ENCODE results near the gene BANF2. TPM values are rescaled to one million over a fixed set of nuclear protein-coding genes. Genes with fewer than 3 reads are reported as not detected.

Gene BANF2
- total and polyA plus RNA-seq, 10 of the 15 experiments (the other 5 are each of a cell fraction or from before 2014, with no cell fraction given) = not detected

GRCh38 chr20:17766226-17766625 is 66.5 kb downstream of the BANF2 start (continued):
- TF ChIP-seq PRDM15 (CRISPR knock-in tag; IDR thresholded peaks at IDR 0.05) = no peak
- no peak for TF ChIP-seq LARP7 (IDR thresholded peaks at IDR 0.05)
- TF ChIP-seq NKRF (conservative IDR thresholded peaks at IDR 0.05) = no peak
- TF ChIP-seq SIX5 (IDR thresholded peaks at IDR 0.05; ENCODE audit: low read depth, low read length, severe bottlenecking) = no peak
- no peak for TF ChIP-seq EZH2 (IDR thresholded peaks at IDR 0.05; ENCODE audit: borderline replicate concordance, control insufficient read depth, low read depth, low read length)

- no peaks in the 10 kb centered on the region for H3K27me3 ChIP-seq (replicated peaks in 1 of 2; ENCODE audit: control insufficient read depth in 2 of 2, insufficient read depth in 2 of 2, low read length in 1 of 2)
- no peaks in the 10 kb centered on the region for H3K9me3 ChIP-seq (replicated peaks; ENCODE audit: control insufficient read depth, insufficient read depth, low read length)
- ChIA-PET SMC1A (ENCODE audit: uncharacterized antibody, unreplicated experiment) (no interaction called here), CTCF (interaction anchor here (1.3 kb wide), 1 partner anchor 130 kb away, joined by 5 read pairs; no protein-coding TSS in a partner anchor), RAD21 (ENCODE audit: unreplicated experiment) (no interaction called here), POLR2A (no interaction called here)
- no peaks in the 10 kb centered on the region for H4K20me1 ChIP-seq (ENCODE audit: control insufficient read depth, insufficient read depth)
- DNase-seq (ENCODE audit: low read depth, low spot score) (no peak), ATAC-seq (no peak), FAIRE-seq (no peak)
- intact Hi-C loops (cut with micrococcal nuclease; ENCODE audit: unreplicated experiment) = no loop called here
- H2AFZ ChIP-seq (ENCODE audit: control insufficient read depth, low read depth, low read length) = no peak overlapping the region
- H3K4me2 ChIP-seq (ENCODE audit: control insufficient read depth, insufficient read depth) = no peak overlapping the region
- H3K4me3 ChIP-seq = no peak overlapping the region
- H3K4me1 ChIP-seq (ENCODE audit: control insufficient read depth, insufficient read depth, low read length) = no peaks in the 10 kb centered on the region
- H3K27ac ChIP-seq (ENCODE audit: control insufficient read depth, insufficient read depth) = no peak overlapping the region
- BruUV-seq (replicated peaks) = no TSS peak
- H3K79me2 ChIP-seq (ENCODE audit: control insufficient read depth, insufficient read depth, low read length) = no peaks in the 10 kb centered on the region
- in situ Hi-C loops (cut with MboI) = no loop called here
- H3K36me3 ChIP-seq (ENCODE audit: control insufficient read depth in 2 of 2, insufficient read depth in 2 of 2, low read length in 1 of 2) = no peaks in the 10 kb centered on the region
- WGBS (ENCODE audit: insufficient coverage, insufficient replicate concordance, low lambda C conversion rate, missing lambda C conversion rate) = 21% methylated on average over 2 of the region's 2 CpGs
- no peak overlapping the region for H3K9ac ChIP-seq (ENCODE audit: control insufficient read depth, insufficient read depth, low read length)
- TF ChIP-seq YY1 (IDR thresholded peaks at IDR 0.05; ENCODE audit: low read depth, low read length) = no peak
- TF ChIP-seq SMAD1 (IDR thresholded peaks at IDR 0.05; ENCODE audit: low read depth, partially characterized antibody) = no peak
- TF ChIP-seq CUX1 (IDR thresholded peaks at IDR 0.05; ENCODE audit: insufficient replicate concordance, low read depth, low read length) = no peak
- TF ChIP-seq BRCA1 (IDR thresholded peaks at IDR 0.05; ENCODE audit: low read depth, low read length) = no peak
- no peak for TF ChIP-seq FOS (IDR thresholded peaks at IDR 0.05; ENCODE audit: borderline replicate concordance, extremely low read depth, insufficient read length)
- no peak for TF ChIP-seq YBX1 (IDR thresholded peaks at IDR 0.05)
These were observed 67.9 kb downstream of the BANF2 start for GRCh38 chr20:17767624-17768023.
